ENCODE data around the gene ACSL3.

Gene ACSL3

GRCh38 chr2:222941510-222942032, 80.7 kb downstream of the ACSL3 start:
- no peaks in the 10 kb centered on the region for H3K27me3 ChIP-seq (ENCODE audit: control insufficient read depth, insufficient read depth, low read length)
- H3K27ac ChIP-seq (ENCODE audit: low read length) = no peak overlapping the region
- no peak for DNase-seq (ENCODE audit: low read depth, low spot score)
- WGBS (ENCODE audit: insufficient coverage, insufficient read length) = no CpG with 5 or more reads among the region's 7 CpGs
- H3K9me3 ChIP-seq (ENCODE audit: control insufficient read depth, insufficient read depth, low read length) = no peaks in the 10 kb centered on the region
- no peaks in the 10 kb centered on the region for H3K36me3 ChIP-seq (ENCODE audit: control insufficient read depth, insufficient read depth, low read length)
- no peak overlapping the region for H3K4me3 ChIP-seq (ENCODE audit: low read length)
- H3K4me1 ChIP-seq (ENCODE audit: control insufficient read depth, insufficient read depth, low read length) = peaks cover 1% of the 10 kb centered on the region; the same call in 1 of the 2 replicates

GRCh38 chr2:222942561-222942960, 81.7 kb downstream of the ACSL3 start:
- H3K27ac ChIP-seq (ENCODE audit: low read length) = no peak overlapping the region
- no peak overlapping the region for H3K4me3 ChIP-seq (ENCODE audit: low read length)
- no peak for DNase-seq (ENCODE audit: low read depth, low spot score)
- H3K9me3 ChIP-seq (ENCODE audit: control insufficient read depth, insufficient read depth, low read length) = no peaks in the 10 kb centered on the region
- H3K27me3 ChIP-seq (ENCODE audit: control insufficient read depth, insufficient read depth, low read length) = no peaks in the 10 kb centered on the region
- no CpG with 5 or more reads among the region's 3 CpGs for WGBS (ENCODE audit: insufficient coverage, insufficient read length)
- H3K4me1 ChIP-seq (ENCODE audit: control insufficient read depth, insufficient read depth, low read length) = peaks cover 1% of the 10 kb centered on the region; the same call in 1 of the 2 replicates
- no peaks in the 10 kb centered on the region for H3K36me3 ChIP-seq (ENCODE audit: control insufficient read depth, insufficient read depth, low read length)

GRCh38 chr2:222942977-222943376, 82.1 kb downstream of the ACSL3 start:
- no peaks in the 10 kb centered on the region for H3K27me3 ChIP-seq (ENCODE audit: control insufficient read depth, insufficient read depth, low read length)
- H3K36me3 ChIP-seq (ENCODE audit: control insufficient read depth, insufficient read depth, low read length) = no peaks in the 10 kb centered on the region
- DNase-seq (ENCODE audit: low read depth, low spot score) = no peak
- H3K4me3 ChIP-seq (ENCODE audit: low read length) = no peak overlapping the region
- H3K27ac ChIP-seq (ENCODE audit: low read length) = no peak overlapping the region
- WGBS (ENCODE audit: insufficient coverage, insufficient read length) = no CpG with 5 or more reads among the region's 1 CpG
- no peaks in the 10 kb centered on the region for H3K9me3 ChIP-seq (ENCODE audit: control insufficient read depth, insufficient read depth, low read length)
- peaks cover 1% of the 10 kb centered on the region; the same call in 1 of the 2 replicates for H3K4me1 ChIP-seq (ENCODE audit: control insufficient read depth, insufficient read depth, low read length)

- Histone ChIP-seq H3K36me3 (ENCODE audit: control insufficient read depth, insufficient read depth, low read length) (no peaks in the 10 kb centered on the region), H3K4me1 (ENCODE audit: control insufficient read depth, insufficient read depth, low read length) (peaks cover 1% of the 10 kb centered on the region; the same call in 1 of the 2 replicates), H3K4me3 (ENCODE audit: low read length) (no peak overlapping the region), H3K9me3 (ENCODE audit: control insufficient read depth, insufficient read depth, low read length) (no peaks in the 10 kb centered on the region), H3K27ac (ENCODE audit: low read length) (no peak overlapping the region), H3K27me3 (ENCODE audit: control insufficient read depth, insufficient read depth, low read length) (no peaks in the 10 kb centered on the region)
- no CpG with 5 or more reads among the region's 1 CpG for WGBS (ENCODE audit: insufficient coverage, insufficient read length)
- no peak for DNase-seq (ENCODE audit: low read depth, low spot score)
Measured at GRCh38 chr2:222943820-222944219, 83.0 kb downstream of the ACSL3 start.

GRCh38 chr2:222944552-222944951, 83.7 kb downstream of the ACSL3 start:
- WGBS (ENCODE audit: insufficient coverage, insufficient read length) = 100% methylated on average over 1 of the region's 1 CpG
- peaks cover 1% of the 10 kb centered on the region; the same call in 1 of the 2 replicates for H3K4me1 ChIP-seq (ENCODE audit: control insufficient read depth, insufficient read depth, low read length)
- H3K36me3 ChIP-seq (ENCODE audit: control insufficient read depth, insufficient read depth, low read length) = no peaks in the 10 kb centered on the region
- H3K27ac ChIP-seq (ENCODE audit: low read length) = no peak overlapping the region
- DNase-seq (ENCODE audit: low read depth, low spot score) = no peak
- no peaks in the 10 kb centered on the region for H3K9me3 ChIP-seq (ENCODE audit: control insufficient read depth, insufficient read depth, low read length)
- H3K27me3 ChIP-seq (ENCODE audit: control insufficient read depth, insufficient read depth, low read length) = no peaks in the 10 kb centered on the region
- no peak overlapping the region for H3K4me3 ChIP-seq (ENCODE audit: low read length)

GRCh38 chr2:222944971-222945740, 84.3 kb downstream of the ACSL3 start:
- no peaks in the 10 kb centered on the region for H3K9me3 ChIP-seq (ENCODE audit: control insufficient read depth, insufficient read depth, low read length)
- DNase-seq (ENCODE audit: low read depth, low spot score) = no peak
- H3K27ac ChIP-seq (ENCODE audit: low read length) = no peak overlapping the region
- H3K27me3 ChIP-seq (ENCODE audit: control insufficient read depth, insufficient read depth, low read length) = no peaks in the 10 kb centered on the region
- H3K36me3 ChIP-seq (ENCODE audit: control insufficient read depth, insufficient read depth, low read length) = no peaks in the 10 kb centered on the region
- WGBS (ENCODE audit: insufficient coverage, insufficient read length) = no CpG with 5 or more reads among the region's 5 CpGs
- H3K4me1 ChIP-seq (ENCODE audit: control insufficient read depth, insufficient read depth, low read length) = peaks cover 1% of the 10 kb centered on the region; the same call in 1 of the 2 replicates
- H3K4me3 ChIP-seq (ENCODE audit: low read length) = no peak overlapping the region

- Histone ChIP-seq H3K4me3 (ENCODE audit: low read length) (no peak overlapping the region), H3K36me3 (ENCODE audit: control insufficient read depth, insufficient read depth, low read length) (no peaks in the 10 kb centered on the region), H3K27me3 (ENCODE audit: control insufficient read depth, insufficient read depth, low read length) (no peaks in the 10 kb centered on the region), H3K4me1 (ENCODE audit: control insufficient read depth, insufficient read depth, low read length) (peaks cover 1% of the 10 kb centered on the region; the same call in 1 of the 2 replicates), H3K27ac (ENCODE audit: low read length) (no peak overlapping the region), H3K9me3 (ENCODE audit: control insufficient read depth, insufficient read depth, low read length) (no peaks in the 10 kb centered on the region)
- DNase-seq (ENCODE audit: low read depth, low spot score) = no peak
- no CpG with 5 or more reads among the region's 8 CpGs for WGBS (ENCODE audit: insufficient coverage, insufficient read length)
Measured at GRCh38 chr2:222945887-222946286, 85.1 kb downstream of the ACSL3 start.

GRCh38 chr2:222946700-222947287, 86.0 kb downstream of the ACSL3 start:
- WGBS (ENCODE audit: insufficient coverage, insufficient read length) = no CpG with 5 or more reads among the region's 7 CpGs
- no peaks in the 10 kb centered on the region for H3K36me3 ChIP-seq (ENCODE audit: control insufficient read depth, insufficient read depth, low read length)
- H3K27me3 ChIP-seq (ENCODE audit: control insufficient read depth, insufficient read depth, low read length) = no peaks in the 10 kb centered on the region
- H3K4me1 ChIP-seq (ENCODE audit: control insufficient read depth, insufficient read depth, low read length) = peaks cover 1% of the 10 kb centered on the region; the same call in 1 of the 2 replicates
- H3K27ac ChIP-seq (ENCODE audit: low read length) = no peak overlapping the region
- DNase-seq (ENCODE audit: low read depth, low spot score) = no peak
- no peak overlapping the region for H3K4me3 ChIP-seq (ENCODE audit: low read length)
- no peaks in the 10 kb centered on the region for H3K9me3 ChIP-seq (ENCODE audit: control insufficient read depth, insufficient read depth, low read length)

GRCh38 chr2:222949073-222949472, 88.2 kb downstream of the ACSL3 start:
- no peaks in the 10 kb centered on the region for H3K27me3 ChIP-seq (ENCODE audit: control insufficient read depth, insufficient read depth, low read length)
- no peak for DNase-seq (ENCODE audit: low read depth, low spot score)
- no peak overlapping the region for H3K4me3 ChIP-seq (ENCODE audit: low read length)
- H3K4me1 ChIP-seq (ENCODE audit: control insufficient read depth, insufficient read depth, low read length) = peaks cover 1% of the 10 kb centered on the region; the same call in 1 of the 2 replicates
- H3K9me3 ChIP-seq (ENCODE audit: control insufficient read depth, insufficient read depth, low read length) = no peaks in the 10 kb centered on the region
- no peak overlapping the region for H3K27ac ChIP-seq (ENCODE audit: low read length)
- H3K36me3 ChIP-seq (ENCODE audit: control insufficient read depth, insufficient read depth, low read length) = no peaks in the 10 kb centered on the region
- no CpG with 5 or more reads among the region's 1 CpG for WGBS (ENCODE audit: insufficient coverage, insufficient read length)

GRCh38 chr2:222949690-222950323, 89.0 kb downstream of the ACSL3 start:
- peaks cover 1% of the 10 kb centered on the region; the same call in 1 of the 2 replicates for H3K4me1 ChIP-seq (ENCODE audit: control insufficient read depth, insufficient read depth, low read length)

More at GRCh38 chr2:222949690-222950323, 89.0 kb downstream of the ACSL3 start:
- DNase-seq (ENCODE audit: low read depth, low spot score) = no peak
- H3K4me3 ChIP-seq (ENCODE audit: low read length) = no peak overlapping the region
- no peaks in the 10 kb centered on the region for H3K36me3 ChIP-seq (ENCODE audit: control insufficient read depth, insufficient read depth, low read length)
- no peaks in the 10 kb centered on the region for H3K9me3 ChIP-seq (ENCODE audit: control insufficient read depth, insufficient read depth, low read length)
- WGBS (ENCODE audit: insufficient coverage, insufficient read length) = no CpG with 5 or more reads among the region's 3 CpGs
- no peak overlapping the region for H3K27ac ChIP-seq (ENCODE audit: low read length)
- no peaks in the 10 kb centered on the region for H3K27me3 ChIP-seq (ENCODE audit: control insufficient read depth, insufficient read depth, low read length)
